Kidney (tissue), 14 donors: ENCODE data around the gene FANCL. TPM values are rescaled to one million over a fixed set of nuclear protein-coding genes. Genes with fewer than 3 reads are reported as not detected.
"Not testable (repeated sequence)": the region's sequence is repeated elsewhere in the genome, so short reads cannot be mapped to it uniquely, and the experiment has no call there.

Experiments used
- DNase-seq, 5 donors: peaks; one replicate each; pipeline ENCODE4 v3.0.0-alpha.2; 2013 to 2020
- FAIRE-seq: peaks from 2 replicates; lab custom pipeline; 2012; peaks lifted over from hg19 to GRCh38; lab: Jason Lieb, UNC
- H3K27ac ChIP-seq, 2 donors: one replicate each; pipeline ENCODE4 v1.7.0; 2013; ENCODE audit warnings: low read depth in 2 of 2, low read length in 2 of 2, inconsistent platforms in 1 of 2
- H3K27me3 ChIP-seq: one replicate; pipeline ENCODE4 v1.7.1; 2013; ENCODE audit warnings: low read length, inconsistent platforms; ENCODE audit not compliant: control insufficient read depth, insufficient read depth
- H3K36me3 ChIP-seq, 3 donors: one replicate each; pipeline versions ENCODE4 v1.7.0 to v1.7.1; 2013; ENCODE audit warnings: low read length in 3 of 3, control low read depth in 1 of 3, inconsistent platforms in 1 of 3; ENCODE audit not compliant: insufficient read depth in 3 of 3, control insufficient read depth in 2 of 3
- H3K4me1 ChIP-seq, 3 donors: one replicate each; pipeline versions ENCODE4 v1.7.0 to v1.7.1; 2013; ENCODE audit warnings: low read length in 3 of 3, inconsistent platforms in 1 of 3, low read depth in 1 of 3; ENCODE audit not compliant: control insufficient read depth in 2 of 3, insufficient read depth in 2 of 3
- H3K4me3 ChIP-seq, 3 donors: one replicate each; pipeline versions ENCODE4 v1.7.0 to v1.8.1; 2013; ENCODE audit warnings: low read length in 3 of 3, control low read depth in 1 of 3, inconsistent platforms in 1 of 3
- H3K9ac ChIP-seq, 3 donors: one replicate each; pipeline versions ENCODE4 v1.7.0 to v1.7.1; 2013; ENCODE audit warnings: low read length in 3 of 3, control low read depth in 1 of 3, inconsistent platforms in 1 of 3
- H3K9me3 ChIP-seq, 3 donors: one replicate each; pipeline versions ENCODE4 v1.7.0 to v1.7.1; 2013; ENCODE audit warnings: low read length in 3 of 3, control low read depth in 1 of 3, inconsistent platforms in 1 of 3; ENCODE audit not compliant: control insufficient read depth in 2 of 3, insufficient read depth in 1 of 3
- intact Hi-C: fragments of 100-400 bp; cut with DNase I; formaldehyde crosslinking; loops from one replicate; pipeline ENCODE4 v1.11.1; 2022
- polyA plus RNA-seq: library from polyadenylated mRNA; stranded (reverse); fragments of 350-450 nt; fragmentation: Illumina TruSeq; extraction: RNeasy Lipid Tissue Mini Kit (QIAGEN cat#74804); gene quantifications from one replicate; pipeline ENCODE4 v1.2.3, GENCODE V29; 2014; ENCODE audit warnings: low read depth, low replicate concordance; ENCODE audit not compliant: insufficient read depth
- total RNA-seq: library from RNA; stranded (reverse); fragmentation: NEBNext Ultra II Directional; extraction: Animal tissue kit (Norgen Biotek cat#: 25700); gene quantifications from one replicate; pipeline ENCODE4 v1.2.1, GENCODE V29; 2021
- TF ChIP-seq, protein P1 (sequence below): IDR thresholded peaks from 3 replicates; pipeline ENCODE4 v1.5.1; 2012; ENCODE audit warnings: mild to moderate bottlenecking, moderate library complexity, borderline replicate concordance; ENCODE audit not compliant: insufficient read depth; ENCODE audit errors: extremely low read depth
- donor health status: control.
- donor health status: control.
- donor health status: control.
- donor health status: control.
- donor health status: control.
- donor health status: DM: yes; HTN: yes; CAD: no.
- donor health status: Normal renal cell carcinoma (clear cell type).

The FANCL gene
- total and polyA plus RNA-seq, 2 donors from 2014 or later, result 13.4 to 20.0 TPM

DNA sequence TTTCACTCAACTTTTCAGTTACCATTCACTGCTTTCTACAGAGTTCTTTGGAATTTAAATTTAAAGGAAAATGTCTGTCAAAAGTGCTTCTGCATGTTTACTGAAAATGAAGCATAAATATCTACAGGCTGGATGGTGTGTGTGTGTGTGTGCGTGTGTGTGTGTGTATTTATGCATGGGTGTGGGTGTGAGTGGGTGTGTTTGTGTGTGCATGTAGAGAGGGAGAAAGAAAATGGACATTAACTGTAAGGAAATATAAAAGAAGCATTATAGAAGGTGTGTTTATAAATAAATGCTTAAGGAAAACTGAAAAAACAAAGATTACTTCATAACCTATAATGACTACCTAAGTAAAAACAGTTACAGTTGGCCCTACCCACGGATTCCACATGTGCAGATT, 43.2 kb downstream of the FANCL start:
- DNase-seq (no peak), FAIRE-seq (no peak)
- Histone ChIP-seq H3K4me1 (no peaks in the 10 kb centered on the region), H3K4me3 (no peak overlapping the region), H3K36me3 (no peaks in the 10 kb centered on the region), H3K9ac (no peak overlapping the region), H3K27me3 (no peaks in the 10 kb centered on the region), H3K9me3 (no peaks in the 10 kb centered on the region), H3K27ac (no peak overlapping the region)
- intact Hi-C loops, result no loop called here
- TF ChIP-seq, protein P1, sequence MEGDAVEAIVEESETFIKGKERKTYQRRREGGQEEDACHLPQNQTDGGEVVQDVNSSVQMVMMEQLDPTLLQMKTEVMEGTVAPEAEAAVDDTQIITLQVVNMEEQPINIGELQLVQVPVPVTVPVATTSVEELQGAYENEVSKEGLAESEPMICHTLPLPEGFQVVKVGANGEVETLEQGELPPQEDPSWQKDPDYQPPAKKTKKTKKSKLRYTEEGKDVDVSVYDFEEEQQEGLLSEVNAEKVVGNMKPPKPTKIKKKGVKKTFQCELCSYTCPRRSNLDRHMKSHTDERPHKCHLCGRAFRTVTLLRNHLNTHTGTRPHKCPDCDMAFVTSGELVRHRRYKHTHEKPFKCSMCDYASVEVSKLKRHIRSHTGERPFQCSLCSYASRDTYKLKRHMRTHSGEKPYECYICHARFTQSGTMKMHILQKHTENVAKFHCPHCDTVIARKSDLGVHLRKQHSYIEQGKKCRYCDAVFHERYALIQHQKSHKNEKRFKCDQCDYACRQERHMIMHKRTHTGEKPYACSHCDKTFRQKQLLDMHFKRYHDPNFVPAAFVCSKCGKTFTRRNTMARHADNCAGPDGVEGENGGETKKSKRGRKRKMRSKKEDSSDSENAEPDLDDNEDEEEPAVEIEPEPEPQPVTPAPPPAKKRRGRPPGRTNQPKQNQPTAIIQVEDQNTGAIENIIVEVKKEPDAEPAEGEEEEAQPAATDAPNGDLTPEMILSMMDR, result no peak

DNA sequence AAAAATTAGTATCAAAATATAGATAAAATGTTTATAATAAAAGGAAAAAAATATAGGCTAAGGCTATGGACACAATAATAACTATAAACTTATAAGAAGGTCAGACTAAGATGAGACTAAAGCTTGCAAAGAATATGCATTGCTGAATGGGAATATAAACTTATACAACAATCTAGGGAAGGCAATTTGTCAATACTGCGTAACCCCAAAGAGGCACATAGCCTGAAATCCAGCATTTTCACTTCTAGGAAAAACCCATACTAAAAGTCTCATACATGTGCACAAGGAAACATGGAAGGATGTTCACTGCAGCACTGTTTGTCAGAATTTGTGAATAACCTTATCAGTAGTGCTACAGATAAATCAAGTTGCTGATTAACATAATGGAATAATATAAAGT, 45.5 kb downstream of the FANCL start:
- H3K27me3 ChIP-seq, result no peaks in the 10 kb centered on the region
- intact Hi-C loops, result no loop called here
- no peaks in the 10 kb centered on the region for H3K36me3 ChIP-seq
- FAIRE-seq (no peak), DNase-seq (no peak)
- H3K9me3 ChIP-seq, result no peaks in the 10 kb centered on the region
- no peaks in the 10 kb centered on the region for H3K4me1 ChIP-seq
- TF ChIP-seq, protein P1, result no peak
- H3K9ac ChIP-seq, result no peak overlapping the region
- H3K27ac ChIP-seq, result no peak overlapping the region
- H3K4me3 ChIP-seq, result no peak overlapping the region

DNA sequence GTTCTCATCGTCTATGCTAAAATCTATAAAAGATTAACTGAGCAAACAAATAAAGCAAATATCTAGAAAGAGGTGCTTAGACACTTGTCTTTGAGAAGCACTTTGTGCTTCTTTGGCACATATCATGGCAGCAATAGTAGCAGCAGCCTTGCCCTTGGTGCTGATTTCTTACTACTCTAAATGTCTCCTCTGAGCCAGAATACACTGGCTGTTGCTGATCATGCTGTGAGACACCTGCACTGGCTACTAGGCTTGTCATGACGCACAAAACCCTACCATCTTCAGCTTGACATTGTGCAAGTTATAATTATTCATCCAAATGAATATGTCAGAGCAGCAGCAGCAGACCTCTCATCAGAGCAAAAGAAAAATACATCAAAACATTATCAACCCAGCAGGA, 46.7 kb downstream of the FANCL start:
- Histone ChIP-seq H3K36me3 (no peaks in the 10 kb centered on the region), H3K9me3 (no peaks in the 10 kb centered on the region), H3K9ac (no peak overlapping the region), H3K4me1 (no peaks in the 10 kb centered on the region), H3K27ac (no peak overlapping the region), H3K4me3 (no peak overlapping the region), H3K27me3 (no peaks in the 10 kb centered on the region)
- intact Hi-C loops, result no loop called here
- FAIRE-seq (no peak), DNase-seq (no peak)
- TF ChIP-seq, protein P1, result no peak

DNA sequence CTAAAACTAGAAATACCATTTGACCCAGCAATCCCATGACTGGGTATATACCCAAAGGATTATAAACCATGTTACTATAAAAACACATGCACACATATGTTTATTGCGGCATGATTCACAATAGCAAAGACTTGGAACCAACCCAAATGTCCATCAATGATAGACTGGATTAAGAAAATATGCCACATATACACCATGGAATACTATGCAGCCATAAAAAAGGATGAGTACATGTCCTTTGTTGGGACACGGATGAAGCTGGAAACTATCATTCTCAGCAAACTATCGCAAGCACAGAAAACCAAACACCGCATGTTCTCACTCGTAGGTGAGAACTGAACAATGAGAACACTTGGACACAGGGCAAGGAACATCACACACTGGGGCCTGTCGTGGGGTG, 54.1 kb downstream of the FANCL start:
- H3K36me3 ChIP-seq, H3K4me1 ChIP-seq, DNase-seq, H3K27me3 ChIP-seq, H3K9me3 ChIP-seq, intact Hi-C loops, H3K27ac ChIP-seq, FAIRE-seq, H3K9ac ChIP-seq, H3K4me3 ChIP-seq: not testable (repeated sequence)
